CD4-positive, alpha-beta T cell treated with Interleukin-12 subunit alpha and Interleukin-12 subunit beta, for 1 hour (primary cell): Measurements from ENCODE around the gene TIMM8A.

ENCODE experiments used
- DNase-seq: peaks from one replicate; pipeline ENCODE4 v3.0.0-alpha.2; 2020

The TIMM8A gene, protein sequence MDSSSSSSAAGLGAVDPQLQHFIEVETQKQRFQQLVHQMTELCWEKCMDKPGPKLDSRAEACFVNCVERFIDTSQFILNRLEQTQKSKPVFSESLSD

GRCh38 chrX:101348452-101349192 lies at the start of gene TIMM8A:
TSS of gene TIMM8A (minus strand) at chrX:101348742. CDS start at chrX:101348664, 78 bp downstream.
- peak; percentile 73 for DNase-seq

DNA sequence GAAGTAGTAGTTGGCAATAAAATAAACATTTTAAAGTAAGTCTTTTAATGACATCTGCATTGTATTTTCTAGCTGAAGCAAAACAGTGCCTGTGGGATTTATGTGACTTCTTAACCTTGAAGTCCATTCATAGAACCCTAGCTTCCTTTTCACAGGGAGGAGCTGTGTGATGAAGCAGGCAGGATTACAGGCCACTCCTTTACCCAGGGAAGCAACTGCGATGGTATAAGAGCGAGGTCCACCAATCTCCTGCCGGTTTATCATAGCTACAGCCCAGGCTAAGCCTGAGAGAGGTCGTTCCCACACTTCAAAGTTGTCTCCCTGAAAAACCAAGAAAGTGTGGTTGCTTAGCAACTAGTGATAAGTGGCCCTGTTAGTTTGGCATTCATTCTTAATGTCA lies 49.2 kb upstream of the TIMM8A start:
- DNase-seq = no peak

DNA sequence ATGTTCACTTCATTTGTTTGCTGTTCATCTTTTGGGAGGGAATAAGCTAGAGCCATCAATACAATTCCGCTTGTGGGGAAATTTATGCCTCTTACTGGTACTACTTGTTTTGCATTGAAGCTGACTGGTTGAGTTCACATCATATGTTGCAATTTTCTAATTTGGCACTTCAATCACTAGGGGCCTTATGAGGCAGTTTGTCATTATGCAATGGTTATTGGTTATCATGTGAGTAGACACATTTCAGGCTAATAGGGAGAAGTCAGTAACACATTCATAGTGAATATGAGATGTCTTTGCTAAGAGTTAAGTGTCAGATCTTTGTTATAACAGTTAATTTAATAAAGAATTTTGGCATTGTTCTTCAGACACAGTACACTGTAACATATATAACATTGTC lies 47.2 kb upstream of the TIMM8A start:
- DNase-seq = no peak

GRCh38 chrX:101394372-101394771 lies 45.8 kb upstream of the TIMM8A start:
- no peak for DNase-seq

DNA sequence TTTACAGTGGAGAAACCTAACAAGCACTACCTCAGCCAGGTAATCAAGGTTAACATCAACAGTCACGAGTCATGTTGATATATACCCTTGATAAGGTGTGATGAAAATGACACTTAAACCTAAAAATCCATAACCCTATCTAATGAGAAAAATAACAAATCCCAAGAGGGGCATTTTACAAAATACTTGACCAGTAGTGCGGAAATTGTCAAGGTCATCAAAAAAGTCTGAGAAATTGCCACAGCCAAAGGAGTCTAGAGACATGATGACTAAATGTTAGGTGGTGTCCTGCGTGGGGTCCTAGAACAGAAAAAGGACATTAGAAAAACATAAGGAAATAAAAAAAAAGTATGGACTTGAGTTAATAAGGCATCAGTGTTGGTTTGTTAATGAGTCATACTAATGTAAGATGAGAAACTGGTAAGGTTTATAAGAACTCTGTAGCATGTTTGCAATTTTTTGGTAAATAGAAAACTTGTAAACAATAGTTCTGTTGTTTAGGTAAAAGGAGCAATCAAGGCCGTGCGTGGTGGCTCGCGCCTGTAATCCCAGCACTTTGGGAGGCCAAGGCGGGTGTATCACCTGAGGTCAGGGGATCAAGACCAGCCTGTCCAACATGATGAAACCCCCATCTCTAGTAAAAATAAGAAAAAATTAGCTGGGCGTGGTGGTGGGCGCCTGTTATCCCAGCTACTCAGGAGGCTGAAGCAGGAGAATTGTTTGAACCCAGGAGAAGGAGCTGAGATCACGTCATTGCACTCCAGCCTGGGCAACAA lies 45.2 kb upstream of the TIMM8A start:
- DNase-seq = no peak

GRCh38 chrX:101391831-101392230 lies 43.3 kb upstream of the TIMM8A start:
- no peak for DNase-seq

DNA sequence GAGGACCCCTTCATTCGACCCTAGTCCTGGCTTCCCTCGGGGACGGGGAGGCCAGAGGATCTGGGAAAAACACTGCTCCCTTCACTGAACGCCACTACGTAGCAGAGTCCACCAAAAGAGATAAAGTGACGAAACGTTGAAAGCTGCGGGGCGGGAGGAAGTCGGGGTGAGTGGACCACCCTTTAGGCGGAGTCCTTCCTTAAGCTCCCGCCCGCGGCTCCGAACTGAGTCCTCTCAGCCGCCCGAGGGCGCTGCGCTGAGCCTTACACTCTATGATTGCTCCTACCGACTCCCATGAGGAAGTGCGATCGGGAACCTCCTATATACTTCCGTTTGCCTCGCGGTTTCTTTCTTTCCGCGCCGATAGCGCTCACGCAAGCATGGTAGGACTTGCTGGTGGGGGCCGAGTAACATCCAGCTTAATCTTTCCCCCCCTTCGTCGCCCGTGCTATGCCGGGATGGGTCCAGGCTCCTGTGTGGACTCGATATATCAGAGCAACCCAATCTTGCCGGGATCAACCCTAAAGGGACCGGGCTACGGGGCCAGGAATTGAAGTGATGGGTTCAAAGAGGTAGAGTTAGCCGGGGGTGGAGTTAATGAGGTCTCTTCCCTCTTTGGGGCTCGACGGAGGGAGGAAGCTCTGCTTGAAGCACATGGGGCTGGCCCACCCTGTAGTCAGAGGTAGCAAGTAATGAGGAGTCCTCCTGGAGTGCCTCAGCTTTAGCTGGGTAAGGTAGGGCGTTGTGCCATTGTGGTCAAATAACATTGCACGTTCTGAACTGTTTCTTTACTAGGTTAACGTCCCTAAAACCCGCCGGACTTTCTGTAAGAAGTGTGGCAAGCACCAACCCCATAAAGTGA lies 42.4 kb upstream of the TIMM8A start, which contains the start of gene RPL36A:
RPL36A (plus strand) TSS at position 348 of the 862 bp plus-strand sequence; CDS start at position 381, 33 bp downstream.
- DNase-seq = peak; percentile 85

DNA sequence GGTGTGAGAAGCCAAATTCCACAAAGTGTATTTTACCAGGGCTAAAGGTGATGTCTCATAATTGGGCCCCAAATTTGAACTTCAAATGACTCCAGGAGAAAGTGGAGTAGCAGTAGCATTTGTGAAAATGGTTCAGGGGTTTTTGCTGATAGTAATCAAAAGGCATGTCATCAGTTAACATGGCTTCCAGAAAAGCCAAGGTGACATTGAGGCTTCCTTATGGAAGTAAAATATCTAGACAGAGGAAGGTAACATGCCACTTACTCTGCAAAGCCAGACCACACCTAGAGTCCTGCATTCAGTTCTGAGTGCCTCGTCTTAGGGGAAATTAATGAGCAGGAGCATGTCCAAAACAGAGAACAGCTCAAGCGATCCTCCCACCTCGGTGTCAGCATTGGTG lies 40.1 kb upstream of the TIMM8A start:
- DNase-seq = no peak

DNA sequence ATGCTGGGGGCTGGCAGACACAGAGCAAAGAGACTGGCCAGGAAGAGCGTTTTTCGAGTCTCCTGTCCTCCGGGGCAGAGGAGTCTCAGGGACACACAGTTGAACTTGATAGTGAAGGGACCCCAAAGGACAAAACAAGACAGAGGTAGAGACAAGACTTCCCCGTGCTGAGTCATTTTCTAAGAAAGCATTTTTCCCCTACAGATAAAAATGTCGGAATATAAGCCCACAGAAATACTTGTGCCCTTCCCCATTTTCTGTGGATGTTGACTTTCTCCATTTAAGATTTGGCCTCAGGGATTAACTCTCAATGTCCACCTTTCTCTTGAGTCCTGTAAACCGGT lies 38.0 kb upstream of the TIMM8A start:
- no peak for DNase-seq

DNA sequence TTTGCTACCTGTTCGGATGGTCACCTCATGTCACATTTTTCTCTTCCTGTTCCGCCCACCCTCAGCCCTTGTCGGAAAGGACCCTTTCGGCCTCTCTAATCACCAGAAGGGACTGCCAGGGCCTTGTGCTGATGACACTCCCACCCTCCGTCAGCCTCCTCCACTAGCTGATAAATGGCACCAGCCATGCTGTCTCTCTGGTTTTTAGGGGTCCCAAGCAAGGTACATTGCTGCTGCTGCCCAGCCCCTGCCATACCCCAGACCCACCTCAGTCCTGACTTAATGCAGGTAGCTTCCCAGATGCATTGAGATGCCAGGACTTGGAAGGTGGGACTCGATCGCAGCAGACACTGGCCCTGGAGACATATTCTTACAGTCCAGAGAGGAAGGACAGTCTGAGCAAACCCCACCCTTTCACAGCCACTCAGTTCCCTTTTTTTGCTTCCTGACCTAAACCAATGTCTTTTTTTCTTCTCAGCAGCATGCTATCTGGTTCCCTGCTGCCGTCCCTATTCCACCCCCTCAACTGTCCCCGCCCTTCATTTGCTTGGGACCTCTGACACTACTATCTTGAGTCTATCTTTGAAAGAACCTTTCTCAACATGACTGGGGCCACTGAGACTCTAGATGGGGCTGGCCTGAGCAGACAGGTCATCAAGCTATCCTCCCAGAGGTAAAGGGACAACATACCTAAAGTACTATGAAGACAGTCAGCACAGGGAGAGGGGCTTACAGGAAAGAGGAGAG lies 37.4 kb upstream of the TIMM8A start, which contains the start of gene BTK:
BTK (minus strand) TSS at position 397 of the 747 bp plus-strand sequence. CDS start 10,907 bp downstream, outside the sequence.
- no peak for DNase-seq

GRCh38 chrX:101385026-101385684 lies 36.6 kb upstream of the TIMM8A start:
- DNase-seq = no peak

GRCh38 chrX:101383679-101384205 lies 35.2 kb upstream of the TIMM8A start:
- DNase-seq = no peak

- DNase-seq = no peak
Measured at GRCh38 chrX:101377547-101377946, 29.0 kb upstream of the TIMM8A start.

DNA sequence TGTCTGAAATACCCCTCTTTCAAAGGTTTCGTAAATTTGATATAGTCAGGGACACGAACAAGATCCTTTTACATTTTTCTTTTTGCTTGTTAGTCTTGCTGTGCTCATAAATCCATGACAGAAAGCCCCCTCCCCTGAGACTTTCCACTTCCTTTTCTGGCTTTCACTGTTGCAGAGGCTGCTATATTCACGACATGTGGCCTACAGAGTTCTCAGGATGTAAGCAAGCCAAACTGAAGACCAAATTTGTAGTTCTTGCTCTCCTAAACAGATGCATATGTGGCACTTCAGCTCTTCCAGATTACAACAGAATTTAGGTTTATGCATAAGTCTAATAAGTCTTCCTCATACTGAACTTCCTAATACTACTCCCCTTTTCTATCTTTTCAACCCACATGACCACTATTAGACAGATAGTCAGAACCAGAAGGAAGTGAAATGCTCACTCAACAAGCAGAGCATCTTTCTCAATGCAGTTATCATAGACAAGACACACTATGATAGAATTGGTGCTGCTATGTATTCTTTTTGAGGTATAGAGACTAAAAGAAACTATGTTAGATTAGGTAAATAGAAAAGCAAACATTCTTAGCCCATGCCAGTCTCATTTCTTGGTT lies 22.5 kb upstream of the TIMM8A start:
- no peak for DNase-seq

- no peak for DNase-seq
Measured at GRCh38 chrX:101369687-101370086, 21.1 kb upstream of the TIMM8A start.

DNA sequence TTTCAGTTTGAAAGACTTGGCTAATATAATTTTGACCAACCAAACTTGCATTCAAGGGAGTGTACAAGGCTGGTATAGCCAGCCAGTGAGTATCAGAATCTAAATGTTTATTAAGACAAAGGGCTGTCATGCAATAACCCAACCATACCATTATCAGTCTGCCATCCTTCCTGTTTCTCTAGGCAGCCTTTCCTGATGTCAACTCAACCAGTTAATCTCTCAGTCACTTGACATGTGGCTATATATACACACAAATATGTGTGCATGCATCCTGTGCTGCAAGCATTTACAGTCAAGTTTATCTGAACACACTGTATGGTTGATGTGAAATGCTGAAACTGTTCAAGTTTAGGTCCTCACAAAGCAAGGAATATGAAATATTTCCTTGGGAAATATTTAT lies 20.3 kb upstream of the TIMM8A start:
- no peak for DNase-seq

- DNase-seq = no peak
Measured at GRCh38 chrX:101365301-101365795, 16.8 kb upstream of the TIMM8A start.

DNA sequence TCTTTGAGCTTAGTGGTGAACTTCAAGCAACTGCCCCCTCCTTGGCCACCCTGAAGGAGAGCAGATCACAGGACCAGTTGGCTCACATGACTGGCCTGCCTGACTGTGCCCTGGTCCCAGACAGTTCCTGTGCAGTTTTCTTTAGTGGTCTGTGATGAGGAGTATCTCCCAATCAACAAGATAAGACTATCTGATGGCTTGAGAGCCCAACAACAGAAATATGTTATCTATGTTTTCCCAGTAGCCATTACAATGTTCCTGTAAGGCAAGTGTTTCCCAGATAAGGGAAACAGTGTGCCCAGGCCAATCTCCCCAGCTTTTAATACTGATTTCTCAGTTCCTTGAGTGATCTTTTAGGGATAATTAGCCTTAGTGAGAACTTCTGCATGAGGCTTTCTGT lies 14.2 kb upstream of the TIMM8A start:
- no peak for DNase-seq

GRCh38 chrX:101362116-101362515 lies 13.6 kb upstream of the TIMM8A start:
- DNase-seq = no peak

GRCh38 chrX:101360390-101360789 lies 11.8 kb upstream of the TIMM8A start:
- DNase-seq = no peak

DNA sequence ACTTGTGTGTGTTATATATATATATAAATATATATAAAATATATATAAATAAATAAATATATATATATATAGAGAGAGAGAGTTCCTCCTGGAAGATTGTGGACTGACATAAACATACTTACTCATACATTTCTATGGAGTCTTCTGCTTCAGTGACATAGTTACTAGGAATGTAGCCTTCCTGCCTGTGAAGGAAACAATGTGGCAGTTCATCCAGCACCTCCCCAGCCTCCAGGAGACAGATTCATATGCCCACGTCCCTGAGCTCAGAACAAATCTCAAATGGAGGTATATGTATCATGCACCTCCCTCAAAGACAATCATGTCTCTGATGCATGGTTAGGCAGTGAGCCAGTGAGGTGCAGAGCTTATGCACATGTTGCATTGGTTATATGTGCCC lies 11.4 kb upstream of the TIMM8A start:
- DNase-seq = no peak
